SK-N-SH treated with all-trans-retinoic acid at 6 μM for 48 hours (cell line): Measurements from ENCODE around the gene DNAJC30.

ENCODE experiments used
- ATAC-seq: fragments of 200-7000 bp; cut with Tn5 transposase; 3 replicates; pipeline ENCODE4 v1.9.1; 2020; ENCODE audit warnings: mild to moderate bottlenecking, moderate library complexity
- ARNTL ChIP-seq: fragments of 450-650 bp; formaldehyde crosslinking; IDR thresholded peaks from 2 replicates; pipeline ENCODE4 v1.5.0; 2020; ENCODE audit warnings: low read depth, mild to moderate bottlenecking, moderate library complexity, borderline replicate concordance
- BACH2 ChIP-seq: fragments of 250-450 bp; sonication (Bioruptor Pico); IDR thresholded peaks from 2 replicates; pipeline ENCODE4 v1.9.0; 2021; ENCODE audit warnings: mild to moderate bottlenecking, borderline replicate concordance
- CSDC2 ChIP-seq: fragments of 250-450 bp; sonication (Bioruptor Pico); IDR thresholded peaks from 2 replicates; pipeline ENCODE4 v1.5.0; 2020; ENCODE audit warnings: mild to moderate bottlenecking, moderate library complexity
- ESRRG ChIP-seq: fragments of 250-450 bp; sonication (Bioruptor Pico); IDR thresholded peaks from 2 replicates; pipeline ENCODE4 v1.6.1; 2021; ENCODE audit warnings: mild to moderate bottlenecking
- GLIS3 ChIP-seq: fragments of 250-450 bp; sonication (Bioruptor Pico); IDR thresholded peaks from 2 replicates; pipeline ENCODE4 v1.5.0; 2020; ENCODE audit warnings: mild to moderate bottlenecking, moderate library complexity
- ISL1 ChIP-seq: fragments of 250-450 bp; sonication (Bioruptor Pico); IDR thresholded peaks from 2 replicates; pipeline ENCODE4 v2.1.2; 2022; ENCODE audit warnings: mild to moderate bottlenecking, moderate library complexity
- OSR1 ChIP-seq: fragments of 250-450 bp; sonication (Bioruptor Pico); IDR thresholded peaks from 2 replicates; pipeline ENCODE4 v1.8.0; 2022; ENCODE audit warnings: moderate library complexity, mild to moderate bottlenecking, inconsistent platforms
- PPARA ChIP-seq: fragments of 250-450 bp; sonication (Bioruptor Pico); IDR thresholded peaks from 2 replicates; pipeline ENCODE4 v1.5.0; 2020; ENCODE audit warnings: mild to moderate bottlenecking, borderline replicate concordance
- RARB ChIP-seq: fragments of 250-450 bp; sonication (Bioruptor Pico); IDR thresholded peaks from 2 replicates; pipeline ENCODE4 v1.8.0; 2021; ENCODE audit warnings: mild to moderate bottlenecking, moderate library complexity
- SNAI2 ChIP-seq: fragments of 250-450 bp; sonication (Bioruptor Pico); IDR thresholded peaks from 2 replicates; pipeline ENCODE4 v1.5.0; 2020; ENCODE audit warnings: mild to moderate bottlenecking, moderate library complexity
- TCF4 ChIP-seq: fragments of 250-450 bp; sonication (Bioruptor Pico); IDR thresholded peaks from 2 replicates; pipeline ENCODE4 v1.8.0; 2021; ENCODE audit warnings: mild to moderate bottlenecking, moderate library complexity, borderline replicate concordance
- TOX ChIP-seq: fragments of 250-450 bp; sonication (Bioruptor Pico); IDR thresholded peaks from 2 replicates; pipeline ENCODE4 v1.8.0; 2021; ENCODE audit warnings: mild to moderate bottlenecking, moderate library complexity, borderline replicate concordance
- ZC3H10 ChIP-seq: fragments of 250-450 bp; sonication (Bioruptor Pico); IDR thresholded peaks from 2 replicates; pipeline ENCODE4 v1.5.1; 2021; ENCODE audit warnings: mild to moderate bottlenecking, moderate library complexity
- ZFP3 ChIP-seq: fragments of 250-450 bp; sonication (Bioruptor Pico); IDR thresholded peaks from 2 replicates; pipeline ENCODE4 v1.5.0; 2020; ENCODE audit warnings: mild to moderate bottlenecking, moderate library complexity
- ZFP30 ChIP-seq: fragments of 450-650 bp; formaldehyde crosslinking; IDR thresholded peaks from 2 replicates; pipeline ENCODE4 v1.5.0; 2022; ENCODE audit warnings: mild to moderate bottlenecking, moderate library complexity
- ZNF565 ChIP-seq: fragments of 450-650 bp; formaldehyde crosslinking; conservative IDR thresholded peaks from 2 replicates; pipeline ENCODE4 v1.5.0; 2020; ENCODE audit warnings: low read depth, mild to moderate bottlenecking, moderate library complexity
- ZNF70 ChIP-seq: fragments of 450-650 bp; formaldehyde crosslinking; IDR thresholded peaks from 2 replicates; pipeline ENCODE4 v1.5.0; 2020; ENCODE audit warnings: mild to moderate bottlenecking, moderate library complexity
- ZNF8 ChIP-seq: fragments of 450-650 bp; formaldehyde crosslinking; IDR thresholded peaks from 2 replicates; pipeline ENCODE4 v1.5.0; 2020; ENCODE audit warnings: mild to moderate bottlenecking, moderate library complexity
- TF ChIP-seq, protein P1 (sequence below): fragments of 250-450 bp; sonication (Bioruptor Pico); IDR thresholded peaks from 2 replicates; pipeline ENCODE4 v1.8.0; 2020; ENCODE audit warnings: mild to moderate bottlenecking, moderate library complexity, borderline replicate concordance
- TF ChIP-seq, protein P2 (sequence below): fragments of 250-450 bp; sonication (Bioruptor Pico); IDR thresholded peaks from 2 replicates; pipeline ENCODE4 v1.5.1; 2020; ENCODE audit warnings: low read depth, mild to moderate bottlenecking, moderate library complexity
- TF ChIP-seq, protein P3 (sequence below): fragments of 250-450 bp; sonication (Bioruptor Pico); IDR thresholded peaks from 2 replicates; pipeline ENCODE4 v1.5.1; 2021; ENCODE audit warnings: mild to moderate bottlenecking, moderate library complexity
- TF ChIP-seq, protein P4 (sequence below): fragments of 250-450 bp; sonication (Bioruptor Pico); IDR thresholded peaks from 2 replicates; pipeline ENCODE4 v1.5.0; 2020; ENCODE audit warnings: mild to moderate bottlenecking, moderate library complexity
- TF ChIP-seq, protein P5 (sequence below): fragments of 250-450 bp; sonication (Bioruptor Pico); IDR thresholded peaks from 2 replicates; pipeline ENCODE4 v1.8.0; 2021; ENCODE audit warnings: low read depth, mild to moderate bottlenecking, moderate library complexity, borderline replicate concordance

The DNAJC30 gene

DNA sequence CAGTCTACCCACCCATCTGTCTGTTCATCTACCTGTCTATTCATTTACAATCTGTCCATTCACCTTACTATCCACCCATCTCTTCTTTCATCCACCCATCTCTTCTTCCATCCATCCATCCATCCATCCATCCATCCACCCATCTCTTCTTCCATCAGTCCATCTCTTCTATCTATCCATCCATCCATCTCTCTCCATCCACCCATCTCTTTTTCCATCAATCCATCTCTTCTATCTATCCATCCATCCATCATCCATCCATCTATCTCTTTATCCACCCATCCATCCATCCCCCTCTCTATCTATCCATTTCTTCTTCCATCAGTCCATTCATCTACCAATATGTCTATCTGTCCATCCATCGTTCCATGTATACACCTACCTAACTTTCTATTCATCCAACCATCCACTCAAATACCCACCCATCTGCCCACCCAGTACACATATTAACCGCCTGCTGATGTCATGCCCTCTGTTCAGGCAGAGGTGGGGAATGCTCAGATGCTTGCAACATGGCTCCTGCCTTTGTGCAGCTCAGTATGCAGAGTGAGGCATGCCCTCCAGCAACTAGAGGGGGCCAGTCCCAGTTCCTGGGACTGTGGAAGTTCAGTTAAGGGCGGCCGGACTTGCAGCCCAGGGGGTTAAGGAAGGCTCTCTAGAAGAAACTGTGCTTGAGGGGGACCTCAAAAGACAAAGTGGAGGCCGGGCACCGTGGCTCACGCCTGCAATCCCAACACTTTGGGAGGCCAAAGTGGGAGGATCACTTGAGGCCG, 47.6 kb downstream of the DNAJC30 start:
- peak; percentile 13; the same call in 2 of the 3 replicates for ATAC-seq
- TF ChIP-seq ZNF565 (CRISPR knock-in tag) (no peak), RARB (CRISPR knock-in tag) (no peak), TOX (CRISPR knock-in tag) (no peak), ISL1 (CRISPR knock-in tag) (no peak), ESRRG (CRISPR knock-in tag) (no peak), PPARA (CRISPR knock-in tag) (no peak), ZNF8 (no peak), OSR1 (CRISPR knock-in tag) (no peak), ZC3H10 (CRISPR knock-in tag) (no peak), BACH2 (CRISPR knock-in tag) (no peak), SNAI2 (CRISPR knock-in tag) (no peak), ZFP3 (CRISPR knock-in tag) (no peak), ARNTL (no peak), CSDC2 (no peak)
- TF ChIP-seq, protein P1, sequence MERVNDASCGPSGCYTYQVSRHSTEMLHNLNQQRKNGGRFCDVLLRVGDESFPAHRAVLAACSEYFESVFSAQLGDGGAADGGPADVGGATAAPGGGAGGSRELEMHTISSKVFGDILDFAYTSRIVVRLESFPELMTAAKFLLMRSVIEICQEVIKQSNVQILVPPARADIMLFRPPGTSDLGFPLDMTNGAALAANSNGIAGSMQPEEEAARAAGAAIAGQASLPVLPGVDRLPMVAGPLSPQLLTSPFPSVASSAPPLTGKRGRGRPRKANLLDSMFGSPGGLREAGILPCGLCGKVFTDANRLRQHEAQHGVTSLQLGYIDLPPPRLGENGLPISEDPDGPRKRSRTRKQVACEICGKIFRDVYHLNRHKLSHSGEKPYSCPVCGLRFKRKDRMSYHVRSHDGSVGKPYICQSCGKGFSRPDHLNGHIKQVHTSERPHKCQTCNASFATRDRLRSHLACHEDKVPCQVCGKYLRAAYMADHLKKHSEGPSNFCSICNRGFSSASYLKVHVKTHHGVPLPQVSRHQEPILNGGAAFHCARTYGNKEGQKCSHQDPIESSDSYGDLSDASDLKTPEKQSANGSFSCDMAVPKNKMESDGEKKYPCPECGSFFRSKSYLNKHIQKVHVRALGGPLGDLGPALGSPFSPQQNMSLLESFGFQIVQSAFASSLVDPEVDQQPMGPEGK, result no peak
- TF ChIP-seq, protein P2, sequence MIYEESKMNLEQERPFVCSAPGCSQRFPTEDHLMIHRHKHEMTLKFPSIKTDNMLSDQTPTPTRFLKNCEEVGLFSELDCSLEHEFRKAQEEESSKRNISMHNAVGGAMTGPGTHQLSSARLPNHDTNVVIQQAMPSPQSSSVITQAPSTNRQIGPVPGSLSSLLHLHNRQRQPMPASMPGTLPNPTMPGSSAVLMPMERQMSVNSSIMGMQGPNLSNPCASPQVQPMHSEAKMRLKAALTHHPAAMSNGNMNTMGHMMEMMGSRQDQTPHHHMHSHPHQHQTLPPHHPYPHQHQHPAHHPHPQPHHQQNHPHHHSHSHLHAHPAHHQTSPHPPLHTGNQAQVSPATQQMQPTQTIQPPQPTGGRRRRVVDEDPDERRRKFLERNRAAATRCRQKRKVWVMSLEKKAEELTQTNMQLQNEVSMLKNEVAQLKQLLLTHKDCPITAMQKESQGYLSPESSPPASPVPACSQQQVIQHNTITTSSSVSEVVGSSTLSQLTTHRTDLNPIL (CRISPR knock-in tag), result no peak
- TF ChIP-seq, protein P3, sequence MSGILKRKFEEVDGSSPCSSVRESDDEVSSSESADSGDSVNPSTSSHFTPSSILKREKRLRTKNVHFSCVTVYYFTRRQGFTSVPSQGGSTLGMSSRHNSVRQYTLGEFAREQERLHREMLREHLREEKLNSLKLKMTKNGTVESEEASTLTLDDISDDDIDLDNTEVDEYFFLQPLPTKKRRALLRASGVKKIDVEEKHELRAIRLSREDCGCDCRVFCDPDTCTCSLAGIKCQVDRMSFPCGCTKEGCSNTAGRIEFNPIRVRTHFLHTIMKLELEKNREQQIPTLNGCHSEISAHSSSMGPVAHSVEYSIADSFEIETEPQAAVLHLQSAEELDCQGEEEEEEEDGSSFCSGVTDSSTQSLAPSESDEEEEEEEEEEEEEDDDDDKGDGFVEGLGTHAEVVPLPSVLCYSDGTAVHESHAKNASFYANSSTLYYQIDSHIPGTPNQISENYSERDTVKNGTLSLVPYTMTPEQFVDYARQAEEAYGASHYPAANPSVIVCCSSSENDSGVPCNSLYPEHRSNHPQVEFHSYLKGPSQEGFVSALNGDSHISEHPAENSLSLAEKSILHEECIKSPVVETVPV, result no peak
- TF ChIP-seq, protein P4, sequence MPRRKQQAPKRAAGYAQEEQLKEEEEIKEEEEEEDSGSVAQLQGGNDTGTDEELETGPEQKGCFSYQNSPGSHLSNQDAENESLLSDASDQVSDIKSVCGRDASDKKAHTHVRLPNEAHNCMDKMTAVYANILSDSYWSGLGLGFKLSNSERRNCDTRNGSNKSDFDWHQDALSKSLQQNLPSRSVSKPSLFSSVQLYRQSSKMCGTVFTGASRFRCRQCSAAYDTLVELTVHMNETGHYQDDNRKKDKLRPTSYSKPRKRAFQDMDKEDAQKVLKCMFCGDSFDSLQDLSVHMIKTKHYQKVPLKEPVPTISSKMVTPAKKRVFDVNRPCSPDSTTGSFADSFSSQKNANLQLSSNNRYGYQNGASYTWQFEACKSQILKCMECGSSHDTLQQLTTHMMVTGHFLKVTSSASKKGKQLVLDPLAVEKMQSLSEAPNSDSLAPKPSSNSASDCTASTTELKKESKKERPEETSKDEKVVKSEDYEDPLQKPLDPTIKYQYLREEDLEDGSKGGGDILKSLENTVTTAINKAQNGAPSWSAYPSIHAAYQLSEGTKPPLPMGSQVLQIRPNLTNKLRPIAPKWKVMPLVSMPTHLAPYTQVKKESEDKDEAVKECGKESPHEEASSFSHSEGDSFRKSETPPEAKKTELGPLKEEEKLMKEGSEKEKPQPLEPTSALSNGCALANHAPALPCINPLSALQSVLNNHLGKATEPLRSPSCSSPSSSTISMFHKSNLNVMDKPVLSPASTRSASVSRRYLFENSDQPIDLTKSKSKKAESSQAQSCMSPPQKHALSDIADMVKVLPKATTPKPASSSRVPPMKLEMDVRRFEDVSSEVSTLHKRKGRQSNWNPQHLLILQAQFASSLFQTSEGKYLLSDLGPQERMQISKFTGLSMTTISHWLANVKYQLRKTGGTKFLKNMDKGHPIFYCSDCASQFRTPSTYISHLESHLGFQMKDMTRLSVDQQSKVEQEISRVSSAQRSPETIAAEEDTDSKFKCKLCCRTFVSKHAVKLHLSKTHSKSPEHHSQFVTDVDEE (CRISPR knock-in tag), result no peak
- TF ChIP-seq, protein P5, sequence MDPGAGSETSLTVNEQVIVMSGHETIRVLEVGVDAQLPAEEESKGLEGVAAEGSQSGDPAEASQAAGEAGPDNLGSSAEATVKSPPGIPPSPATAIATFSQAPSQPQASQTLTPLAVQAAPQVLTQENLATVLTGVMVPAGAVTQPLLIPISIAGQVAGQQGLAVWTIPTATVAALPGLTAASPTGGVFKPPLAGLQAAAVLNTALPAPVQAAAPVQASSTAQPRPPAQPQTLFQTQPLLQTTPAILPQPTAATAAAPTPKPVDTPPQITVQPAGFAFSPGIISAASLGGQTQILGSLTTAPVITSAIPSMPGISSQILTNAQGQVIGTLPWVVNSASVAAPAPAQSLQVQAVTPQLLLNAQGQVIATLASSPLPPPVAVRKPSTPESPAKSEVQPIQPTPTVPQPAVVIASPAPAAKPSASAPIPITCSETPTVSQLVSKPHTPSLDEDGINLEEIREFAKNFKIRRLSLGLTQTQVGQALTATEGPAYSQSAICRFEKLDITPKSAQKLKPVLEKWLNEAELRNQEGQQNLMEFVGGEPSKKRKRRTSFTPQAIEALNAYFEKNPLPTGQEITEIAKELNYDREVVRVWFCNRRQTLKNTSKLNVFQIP (CRISPR knock-in tag), result no peak

DNA sequence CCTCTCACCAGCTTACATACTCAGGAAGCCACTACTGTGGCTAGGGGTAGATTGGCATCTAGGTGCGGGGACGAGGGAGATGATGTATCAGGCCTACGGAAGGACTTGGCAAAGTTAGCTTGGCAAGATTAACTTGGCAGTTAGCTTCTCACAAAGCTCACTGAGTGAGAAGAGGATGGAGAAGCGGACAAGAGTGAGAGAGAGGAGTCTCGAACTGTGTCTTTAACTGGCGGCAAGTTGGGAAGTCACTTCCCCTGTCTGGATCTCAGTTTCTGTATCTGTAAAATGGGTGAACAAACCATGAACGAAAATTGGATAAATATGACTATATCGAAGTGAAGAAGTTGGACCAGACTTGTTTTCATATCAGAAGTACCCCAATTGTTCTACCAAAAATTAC, 49.4 kb downstream of the DNAJC30 start:
- TF ChIP-seq SNAI2 (CRISPR knock-in tag) (no peak), TOX (CRISPR knock-in tag) (no peak), GLIS3 (no peak), ZFP30 (CRISPR knock-in tag) (no peak), CSDC2 (no peak), ISL1 (CRISPR knock-in tag) (no peak), ESRRG (CRISPR knock-in tag) (no peak), PPARA (CRISPR knock-in tag) (no peak), TCF4 (CRISPR knock-in tag) (no peak), ZNF70 (no peak)
- TF ChIP-seq, protein P4 (CRISPR knock-in tag), result no peak
- no peak for ATAC-seq
